GM19351 (cell line): Measurements from ENCODE around the gene PTPRD.

ENCODE experiments used
- ATAC-seq: cut with Tn5 transposase; IDR thresholded peaks from one replicate; pipeline ENCODE4 v1.9.1; 2021; ENCODE audit warnings: mild to moderate bottlenecking, moderate library complexity; ENCODE audit not compliant: unreplicated experiment

The PTPRD gene

DNA sequence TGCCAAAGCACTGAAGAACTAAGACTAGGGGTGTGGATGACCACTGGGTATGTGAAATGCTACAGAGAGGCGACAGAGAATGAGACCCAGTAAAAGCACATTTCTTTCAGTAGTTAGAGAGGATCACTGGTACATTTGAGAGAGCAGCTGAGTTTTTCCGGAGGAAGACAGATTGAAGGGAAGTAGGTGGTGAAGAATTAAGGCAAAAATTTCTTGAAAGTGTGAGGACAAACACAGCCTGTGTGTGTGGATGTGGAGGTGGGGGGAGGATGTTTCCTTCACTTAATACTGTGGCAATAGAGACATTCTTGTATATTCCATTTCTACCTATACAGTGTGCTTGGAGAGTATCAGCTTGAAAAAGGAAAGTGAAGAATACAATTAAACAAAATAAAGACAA, 1942.1 kb downstream of the PTPRD start:
- ATAC-seq: no peak

DNA sequence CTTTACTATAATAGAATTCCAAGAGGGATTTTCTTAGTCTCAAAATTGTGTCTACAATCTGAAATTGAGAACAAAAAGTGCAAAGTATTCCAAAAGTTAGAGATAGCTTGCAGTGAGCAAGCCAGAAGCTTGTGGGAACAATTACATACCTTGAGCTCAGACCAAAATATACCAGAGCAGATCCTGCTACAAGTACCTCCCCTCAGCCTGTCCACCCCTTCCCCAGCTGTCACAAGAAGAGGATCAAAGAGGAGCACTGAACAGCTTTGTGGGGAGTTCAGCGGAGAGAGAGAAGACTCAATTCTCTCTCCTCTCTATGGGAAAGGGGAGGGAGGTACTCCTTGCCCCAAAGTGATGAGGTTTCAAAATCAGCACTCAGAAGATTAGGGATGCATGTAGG, 1944.1 kb downstream of the PTPRD start:
- no peak for ATAC-seq

DNA sequence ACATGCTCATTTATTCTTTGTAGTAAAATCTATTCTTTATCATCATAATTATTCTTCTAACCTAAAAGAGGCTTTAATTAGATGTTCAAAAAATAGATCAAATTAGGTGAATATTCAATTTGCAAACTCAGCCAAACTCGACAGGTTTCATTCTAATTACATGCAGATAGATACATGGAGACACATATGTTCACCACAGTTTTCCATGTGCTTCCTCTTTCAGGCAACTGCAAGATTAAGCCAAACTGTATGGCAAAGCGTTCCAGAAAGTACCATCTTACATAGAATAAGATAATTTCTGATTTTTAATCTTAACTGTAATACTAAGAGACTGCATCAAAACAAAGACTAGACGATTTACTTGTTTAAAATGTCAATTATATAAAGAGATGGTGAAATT, 1944.6 kb downstream of the PTPRD start:
- ATAC-seq: no peak

DNA sequence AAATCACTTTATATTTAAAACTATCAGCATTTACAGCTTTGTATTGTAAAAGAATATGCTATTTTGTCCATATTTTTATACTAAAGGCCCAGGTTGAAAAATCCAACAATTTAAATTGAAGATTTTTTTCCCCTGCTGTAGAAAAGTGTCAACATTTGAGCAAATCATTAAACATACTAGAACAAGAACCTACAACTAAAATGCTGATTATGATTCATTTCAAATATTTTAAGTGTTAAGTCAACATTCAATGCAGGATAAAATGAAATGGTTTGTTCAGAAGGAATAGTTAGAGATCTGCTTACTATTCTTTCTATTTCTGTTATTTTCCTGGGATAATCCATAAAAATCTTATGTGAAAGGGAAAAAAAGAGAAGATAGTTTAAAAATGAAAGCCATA, 1946.7 kb downstream of the PTPRD start:
- ATAC-seq: no peak

DNA sequence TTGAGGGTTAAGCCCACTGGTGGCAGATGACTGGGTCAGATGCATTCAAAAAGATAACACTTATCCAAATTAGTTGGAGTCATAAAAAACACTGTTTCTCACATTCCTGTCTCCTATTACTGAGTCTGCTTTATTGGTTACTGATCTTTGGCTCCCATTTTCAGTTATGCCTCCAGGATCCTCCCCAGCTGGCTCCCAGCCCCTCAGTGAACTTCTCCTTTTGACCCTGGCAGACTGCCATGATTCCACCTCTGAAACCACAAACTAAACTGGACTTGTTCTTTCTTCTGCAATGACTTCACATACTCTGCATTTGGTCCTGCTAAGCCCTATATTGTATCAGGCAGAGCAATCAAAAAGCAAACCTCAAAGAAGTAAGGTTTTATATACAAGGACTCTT, 1952.4 kb downstream of the PTPRD start:
- no peak for ATAC-seq

DNA sequence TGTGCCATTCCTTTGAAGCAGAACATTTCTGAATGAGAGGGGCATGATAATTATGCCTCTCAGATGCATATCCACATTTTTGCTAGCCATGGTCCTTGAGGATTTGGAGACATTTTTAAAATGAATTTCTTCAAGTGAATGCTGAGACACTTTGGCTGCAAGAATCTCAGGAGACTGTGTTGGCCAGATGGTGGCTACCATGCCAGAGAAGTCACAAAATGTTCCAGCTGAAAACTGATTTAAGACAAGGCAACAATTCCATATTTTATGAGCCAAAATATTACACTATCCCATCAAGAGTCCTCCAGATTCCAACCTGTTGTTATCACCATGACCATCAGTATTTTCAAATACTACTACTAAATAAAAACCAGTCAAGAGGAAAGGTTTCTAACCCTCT, 1953.7 kb downstream of the PTPRD start:
- ATAC-seq: no peak

DNA sequence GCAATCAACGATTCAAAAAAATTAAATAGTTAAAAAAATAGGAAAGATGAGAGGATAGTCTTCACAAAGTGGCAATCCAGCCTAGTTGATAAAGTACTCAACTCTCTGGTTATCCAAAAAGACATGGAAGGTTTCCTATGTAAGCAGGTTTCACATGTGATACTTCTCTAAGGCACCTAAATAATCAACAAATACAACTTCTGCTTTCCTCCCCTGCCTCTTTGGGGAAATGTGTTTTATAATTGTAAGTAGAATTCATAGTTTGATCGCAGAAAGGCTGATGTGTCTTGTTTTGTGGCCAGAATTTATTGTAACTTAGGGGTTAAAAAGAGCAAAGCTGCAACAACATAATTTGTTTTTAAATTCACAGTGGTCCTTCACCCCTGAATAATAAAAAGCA, 1957.7 kb downstream of the PTPRD start:
- no peak for ATAC-seq

DNA sequence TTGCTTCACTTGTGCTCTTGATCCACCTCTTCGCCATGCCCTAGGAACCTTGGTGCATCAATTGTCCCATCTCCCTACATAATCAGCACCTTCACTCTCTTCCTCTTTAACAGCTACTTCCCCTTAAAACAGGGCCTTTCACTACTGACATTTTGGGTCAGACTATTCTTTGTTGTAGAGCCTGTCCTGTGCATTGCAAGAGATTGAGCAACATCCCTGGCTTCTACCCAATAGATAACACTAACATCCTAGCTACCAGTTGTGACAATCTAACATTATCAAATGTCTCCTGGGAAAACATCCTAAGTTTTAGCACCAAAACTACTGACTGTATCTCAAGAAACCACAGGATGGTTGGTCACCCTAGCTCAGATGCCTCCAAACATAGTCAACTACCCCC, 1958.9 kb downstream of the PTPRD start:
- ATAC-seq: no peak

DNA sequence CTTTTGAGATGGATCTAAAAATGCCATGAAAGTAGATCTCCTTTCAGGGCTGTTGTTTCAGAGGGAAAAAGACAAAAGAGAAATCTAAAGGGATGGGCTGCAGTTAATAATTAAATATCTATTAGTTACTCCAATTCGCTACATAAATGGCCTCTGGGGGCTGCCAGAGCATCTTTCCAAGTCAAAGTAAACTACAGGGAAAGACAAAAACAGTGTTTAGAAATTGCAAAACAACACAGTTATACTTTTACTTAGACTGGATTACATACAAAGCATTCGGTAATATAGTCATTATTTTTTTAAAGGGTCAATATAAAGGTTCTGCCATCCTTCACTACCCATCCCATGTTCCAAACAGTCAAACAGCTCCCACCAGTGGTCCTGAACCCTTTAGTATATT, 1959.7 kb downstream of the PTPRD start:
- no peak for ATAC-seq

DNA sequence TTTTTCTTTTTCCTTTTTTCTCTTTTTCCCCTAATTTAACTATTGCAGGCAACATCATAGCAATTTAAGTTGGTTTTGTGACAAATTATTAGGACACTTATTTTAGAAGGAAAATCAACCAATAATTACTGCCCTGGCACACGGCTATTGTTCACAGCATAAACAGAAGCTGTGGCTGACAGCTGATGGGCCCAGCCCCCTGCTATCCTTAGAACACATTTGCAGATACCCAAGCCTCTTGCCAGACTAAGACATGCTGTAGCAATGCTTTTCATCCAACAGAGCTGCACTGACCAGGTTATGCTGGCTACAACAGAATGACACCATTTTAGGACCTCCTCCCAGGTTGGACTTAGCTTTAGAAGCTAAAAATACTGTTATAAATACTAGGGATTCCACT, 1960.5 kb downstream of the PTPRD start:
- ATAC-seq: no peak

DNA sequence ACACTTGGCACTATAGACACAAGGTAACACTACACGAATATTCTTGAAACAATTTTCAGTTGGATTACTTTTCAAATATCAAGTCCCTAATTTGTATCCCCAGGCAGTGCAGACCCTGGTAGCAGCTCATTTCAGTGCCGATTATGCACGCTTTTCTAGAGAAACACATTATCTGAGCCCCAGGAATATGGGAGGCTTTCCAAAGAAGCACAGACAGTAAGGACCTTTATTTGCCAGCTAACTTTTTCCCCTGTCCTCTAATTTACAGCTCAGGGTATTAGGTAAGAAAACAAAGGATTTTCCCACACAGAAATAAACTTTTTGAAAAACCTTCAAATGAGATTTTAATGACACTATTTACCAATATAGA, 1961.0 kb downstream of the PTPRD start:
- ATAC-seq: no peak

DNA sequence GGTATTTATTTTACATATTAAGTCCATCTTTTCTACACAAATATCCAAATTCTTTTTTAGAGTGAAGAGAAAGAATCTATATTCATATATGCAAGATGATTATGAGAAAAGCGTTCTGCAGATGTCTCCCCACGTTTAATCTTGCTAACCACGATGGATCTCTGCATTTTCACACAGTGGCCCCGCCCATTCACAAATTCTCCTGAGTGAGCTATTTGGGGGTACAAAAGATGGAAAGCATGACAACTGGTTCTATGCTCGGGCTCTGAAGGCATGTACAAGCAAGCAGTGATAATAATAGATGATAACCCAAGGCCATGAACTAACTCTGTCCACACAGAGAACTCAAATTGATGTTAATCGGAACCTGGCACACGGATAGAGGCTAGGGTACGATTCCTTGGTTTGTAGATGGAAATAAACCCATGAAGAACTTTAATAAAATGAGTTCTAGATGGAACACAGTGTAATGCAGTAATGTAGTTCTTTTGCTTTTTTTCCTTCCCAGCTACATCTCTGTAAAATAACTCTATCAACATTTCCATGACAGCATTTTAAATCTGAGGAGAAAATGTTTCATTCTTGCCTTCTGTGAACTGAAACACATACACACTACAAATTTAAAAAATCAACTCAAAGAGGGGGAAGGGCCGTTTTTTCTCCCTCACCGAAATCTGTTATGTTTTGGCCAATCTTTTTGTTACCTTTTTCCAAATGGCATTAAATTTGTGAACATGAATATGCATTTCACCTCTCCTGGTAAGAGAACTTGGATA, 1961.5 kb downstream of the PTPRD start:
- ATAC-seq: no peak

DNA sequence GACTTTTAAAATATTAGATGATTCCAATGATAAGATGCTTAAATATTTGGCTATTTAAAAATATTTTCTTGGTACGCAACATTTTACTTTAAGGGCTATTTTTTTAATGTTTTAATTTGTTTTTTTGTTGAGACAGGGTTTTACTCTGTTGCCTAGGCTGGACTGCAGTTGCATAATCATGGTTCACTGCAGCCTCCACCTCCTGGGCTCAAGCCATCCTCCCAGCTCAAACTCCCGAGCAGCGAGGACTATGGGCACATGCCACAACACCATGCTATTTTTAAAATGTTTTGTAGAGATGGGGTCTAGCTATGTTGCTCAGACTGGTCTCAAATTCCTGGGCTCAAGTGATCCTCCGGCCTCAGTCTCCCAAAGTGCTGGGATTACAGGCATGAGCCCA, 1963.0 kb downstream of the PTPRD start:
- ATAC-seq: no peak

DNA sequence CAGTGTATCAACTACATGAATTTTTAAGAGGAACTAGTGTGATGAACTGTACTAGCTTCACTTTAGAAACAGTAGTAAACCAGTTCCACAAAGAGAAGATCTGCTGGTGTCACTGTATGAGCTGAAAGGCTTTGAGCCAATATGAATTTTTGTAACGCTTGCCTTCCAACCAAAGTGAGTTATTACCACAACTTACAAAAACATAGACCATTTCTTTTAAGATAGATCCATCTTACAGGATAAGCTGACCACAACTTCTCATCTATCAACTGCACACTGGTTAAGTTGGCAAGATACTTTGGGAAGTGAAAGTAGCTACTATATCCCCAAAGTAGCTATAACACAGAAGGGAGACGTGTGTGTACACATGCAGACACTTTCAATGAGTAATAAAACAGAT, 1963.6 kb downstream of the PTPRD start:
- ATAC-seq: no peak

DNA sequence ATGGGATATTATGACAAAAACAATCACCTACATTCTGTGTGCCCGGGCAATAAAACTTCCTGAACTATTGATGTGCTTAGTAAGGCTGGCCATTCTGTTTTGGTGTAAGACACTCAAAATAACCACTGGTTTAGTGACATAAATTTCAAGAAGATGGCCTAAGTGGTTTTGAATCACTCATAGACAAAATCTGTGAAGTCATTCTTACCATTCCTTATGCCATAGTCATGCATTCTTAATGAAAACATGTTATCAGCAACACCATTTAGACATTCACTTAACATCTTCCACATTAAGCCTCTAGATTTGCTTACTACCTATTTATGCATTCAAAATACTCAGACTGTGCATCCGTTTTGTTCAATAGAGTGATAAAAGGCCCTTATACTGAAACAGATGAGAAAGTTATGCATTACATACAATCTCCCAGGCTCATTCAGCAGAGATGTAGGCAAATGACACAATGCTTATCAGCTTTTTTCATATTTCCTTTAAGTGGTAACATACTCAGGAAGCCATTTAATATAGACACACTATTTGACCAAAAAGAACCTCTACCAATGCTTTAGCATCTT, 1964.4 kb downstream of the PTPRD start:
- no peak for ATAC-seq

DNA sequence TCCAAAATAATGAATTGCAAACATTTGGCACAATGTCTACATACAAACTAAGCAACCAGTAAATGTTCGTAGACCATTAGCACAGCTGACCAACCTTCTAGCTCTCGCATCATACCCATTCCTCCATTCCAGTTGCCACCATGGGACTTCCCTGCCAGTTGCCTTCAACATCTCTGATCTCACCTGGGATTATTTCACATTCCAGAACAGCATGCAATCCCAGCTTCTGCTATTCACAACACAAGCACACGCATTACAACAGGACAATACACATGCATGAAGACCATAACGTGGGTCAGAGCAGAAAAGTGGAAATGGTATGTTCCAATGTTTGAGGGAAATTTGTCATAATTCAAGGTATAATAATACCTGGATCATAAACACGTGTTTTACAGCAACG, 1965.0 kb downstream of the PTPRD start:
- no peak for ATAC-seq

DNA sequence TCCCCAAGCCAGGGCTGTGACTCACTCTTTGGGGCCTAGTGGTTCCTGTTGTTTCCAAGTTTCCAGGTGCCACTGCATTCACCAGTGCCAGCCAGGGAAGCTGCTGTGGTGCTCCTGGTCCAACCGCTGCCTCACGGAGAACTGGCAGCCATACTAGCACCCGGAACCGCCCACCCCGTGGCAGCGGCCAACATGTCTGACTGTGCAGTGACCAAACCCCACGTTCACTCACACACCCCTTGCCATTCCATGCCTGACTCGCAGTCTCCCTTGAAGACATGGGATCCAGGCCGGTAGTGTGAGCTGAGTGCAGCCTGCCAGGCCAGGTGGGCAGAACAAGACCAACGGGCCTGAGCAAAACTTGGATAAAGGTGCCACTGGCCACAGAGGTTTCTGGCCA, 1968.2 kb downstream of the PTPRD start:
- no peak for ATAC-seq

DNA sequence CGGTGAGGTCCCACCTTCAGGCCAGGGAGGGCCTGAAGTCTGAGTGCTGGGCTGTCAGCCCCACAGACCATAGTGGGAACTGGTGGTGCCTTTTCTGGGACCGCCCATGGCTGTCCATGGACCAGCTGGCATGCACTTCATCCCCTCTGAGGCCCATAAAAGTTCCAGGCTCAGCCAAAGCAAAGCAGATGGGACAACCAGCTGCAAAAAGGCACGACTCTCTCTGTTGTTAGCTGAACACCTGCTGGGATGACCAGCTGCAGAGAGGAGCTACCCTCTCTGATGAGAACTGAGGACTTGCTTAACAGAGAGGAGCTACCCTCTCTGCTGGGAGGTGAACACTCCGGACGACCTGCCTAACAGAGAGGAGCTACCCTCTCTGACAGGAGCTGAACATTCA, 1968.9 kb downstream of the PTPRD start:
- ATAC-seq: no peak

DNA sequence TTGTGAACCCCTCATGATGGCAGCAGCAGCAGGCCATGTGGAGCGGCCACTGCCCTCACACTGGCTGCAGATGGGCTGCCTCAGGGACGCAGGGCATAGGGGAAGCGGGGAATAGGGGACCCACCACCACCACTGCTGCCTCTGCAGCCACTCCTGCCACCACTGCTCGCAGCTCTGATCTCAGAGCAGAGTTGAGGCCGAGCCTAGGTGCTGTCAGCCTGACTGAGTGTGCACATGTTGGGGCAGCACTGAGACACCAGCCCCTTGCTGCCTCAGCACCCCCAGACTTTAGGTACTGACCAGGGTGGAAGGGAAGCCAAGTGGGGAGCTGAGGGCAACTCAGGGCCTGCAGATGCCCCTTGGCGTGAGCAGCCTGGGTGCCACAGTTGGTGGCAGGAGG, 1969.3 kb downstream of the PTPRD start:
- no peak for ATAC-seq

DNA sequence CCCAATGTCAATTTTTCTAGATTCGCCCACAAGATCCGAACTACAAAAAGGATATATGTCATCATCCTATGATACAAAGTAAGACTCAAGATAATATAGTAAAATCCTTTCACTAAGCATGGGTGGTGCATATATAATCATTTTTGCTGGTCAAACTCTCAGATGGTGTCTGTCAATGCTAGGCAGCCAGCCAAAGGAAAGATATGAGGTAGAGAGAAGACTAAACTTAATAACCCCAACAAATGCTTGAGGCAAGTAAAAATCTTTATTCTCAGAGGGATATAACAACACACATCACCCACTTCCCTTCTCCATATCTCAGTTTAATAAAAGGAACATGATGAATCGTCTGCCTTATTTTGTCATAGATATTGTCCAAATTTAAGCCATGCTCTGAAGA, 1972.0 kb downstream of the PTPRD start:
- ATAC-seq: no peak

DNA sequence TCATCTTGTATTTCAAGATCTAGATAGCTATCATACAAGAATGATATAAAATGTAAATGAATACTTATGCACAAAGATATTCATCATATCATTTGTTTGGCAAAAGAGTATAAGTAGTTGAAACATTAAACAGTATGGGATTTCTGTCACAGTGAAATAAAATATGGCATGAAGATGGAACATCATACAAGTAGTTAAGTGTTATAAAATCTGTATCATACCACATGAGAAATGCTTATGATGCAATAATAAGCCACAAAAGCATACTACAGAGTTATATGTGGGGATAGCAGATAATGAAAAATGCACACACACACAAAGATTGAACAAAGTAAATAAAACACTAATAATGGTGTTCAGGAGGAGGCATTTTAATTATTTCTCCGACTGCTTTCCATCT, 1975.2 kb downstream of the PTPRD start:
- ATAC-seq: no peak

DNA sequence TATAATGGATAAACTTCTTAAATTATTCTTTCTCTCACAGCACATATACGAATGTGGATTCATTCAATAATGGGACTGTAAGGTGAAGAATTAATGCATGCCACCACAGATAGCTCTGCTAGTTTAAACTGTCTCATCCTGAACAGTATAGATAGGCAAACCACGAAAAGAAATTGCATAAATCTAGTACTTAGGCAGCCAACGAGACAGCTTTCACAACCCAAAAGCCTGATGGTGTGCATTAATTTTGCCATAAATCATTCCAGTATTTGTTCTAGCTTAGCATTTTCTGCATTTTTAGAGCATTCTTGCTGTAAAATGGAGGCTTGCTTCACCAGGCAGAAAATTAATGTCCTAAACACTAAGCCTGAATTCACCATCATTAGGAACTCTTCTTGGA, 1979.0 kb downstream of the PTPRD start:
- ATAC-seq: no peak

DNA sequence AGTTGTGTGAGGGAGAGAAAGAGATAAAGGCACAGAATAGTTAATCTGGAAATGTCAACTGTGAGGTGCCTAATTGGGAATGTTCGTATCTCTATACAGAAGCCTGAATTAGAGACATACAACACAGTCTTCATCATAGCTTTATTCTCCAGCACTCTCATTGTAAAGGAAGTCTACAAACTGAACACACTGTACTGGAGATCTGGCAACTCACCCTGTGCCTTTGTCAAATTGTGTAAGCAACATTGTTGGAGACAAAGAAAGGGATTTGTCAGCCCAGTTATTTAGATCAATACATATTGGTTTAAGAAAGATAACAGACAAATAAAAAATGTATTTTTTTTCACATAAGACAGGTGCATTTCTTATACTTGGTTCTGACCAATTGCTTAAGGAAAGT, 1980.3 kb downstream of the PTPRD start:
- no peak for ATAC-seq
